Hepatocyte (in vitro differentiated cells): ENCODE results near the gene ENO4. TPM values are rescaled to one million over a fixed set of nuclear protein-coding genes. Genes with fewer than 3 reads are reported as not detected.

Experiments used
- DNase-seq: peaks from one replicate; pipeline ENCODE4 v3.0.0-alpha.2; 2016; ENCODE audit warnings: low spot score
- H2AFZ ChIP-seq: fragments of 200-600 bp; sonication (generic); 2 replicates; pipeline ENCODE4 v1.6.0; 2016; ENCODE audit warnings: antibody characterized with exemption, mild to moderate bottlenecking
- H3K27ac ChIP-seq: fragments of 200-600 bp; sonication (generic); 2 replicates; pipeline ENCODE4 v1.5.1; 2016; ENCODE audit warnings: mild to moderate bottlenecking
- H3K27me3 ChIP-seq: fragments of 200-600 bp; sonication (generic); 2 replicates; pipeline ENCODE4 v1.6.1; 2016
- H3K36me3 ChIP-seq: fragments of 200-600 bp; sonication (generic); replicated peaks from 2 replicates; pipeline ENCODE4 v1.5.1; 2016; ENCODE audit warnings: low read depth; ENCODE audit not compliant: insufficient read depth
- H3K4me1 ChIP-seq: fragments of 200-600 bp; sonication (generic); 2 replicates; pipeline ENCODE4 v1.5.1; 2016; ENCODE audit warnings: mild to moderate bottlenecking, moderate library complexity; ENCODE audit not compliant: insufficient read depth
- H3K4me2 ChIP-seq: fragments of 200-600 bp; sonication (generic); 2 replicates; pipeline ENCODE4 v1.6.0; 2016
- H3K4me3 ChIP-seq: fragments of 200-600 bp; sonication (generic); 2 replicates; pipeline ENCODE4 v1.5.1; 2016; ENCODE audit warnings: mild to moderate bottlenecking
- H3K79me2 ChIP-seq: fragments of 200-600 bp; sonication (generic); 2 replicates; pipeline ENCODE4 v1.6.0; 2017; ENCODE audit warnings: mild to moderate bottlenecking
- H3K9me2 ChIP-seq: fragments of 200-600 bp; sonication (generic); replicated peaks from 2 replicates; pipeline ENCODE4 v1.6.0; 2017; ENCODE audit warnings: mild to moderate bottlenecking; ENCODE audit not compliant: insufficient read depth
- H3K9me3 ChIP-seq: fragments of 200-600 bp; sonication (generic); 2 replicates; pipeline ENCODE4 v1.5.1; 2016; ENCODE audit warnings: low read depth, mild to moderate bottlenecking
- H4K20me1 ChIP-seq: fragments of 200-600 bp; sonication (generic); 2 replicates; pipeline ENCODE4 v1.6.0; 2016; ENCODE audit warnings: mild to moderate bottlenecking; ENCODE audit not compliant: insufficient read depth, poor library complexity, severe bottlenecking
- EZH2 ChIP-seq: fragments of 200-600 bp; sonication (generic); IDR thresholded peaks from 2 replicates; pipeline ENCODE4 v1.6.1; 2016; ENCODE audit warnings: antibody characterized with exemption, mild to moderate bottlenecking, borderline replicate concordance
- EZH2phosphoT487 ChIP-seq: fragments of 200-600 bp; sonication (generic); IDR thresholded peaks from one replicate; pipeline ENCODE4 v1.6.1; 2018; ENCODE audit warnings: antibody characterized with exemption, mild to moderate bottlenecking, low read depth, moderate library complexity; ENCODE audit not compliant: unreplicated experiment, severe bottlenecking
- WGBS: methylation state at CpG from one replicate; pipeline ENCODE4 v1.1.6; 2016; ENCODE audit warnings: low lambda C conversion rate; ENCODE audit errors: missing lambda C conversion rate; 5-methylcytosine and 5-hydroxymethylcytosine counted together
- polyA plus RNA-seq: library from polyadenylated mRNA; unstranded; fragments of >200 nt; fragmentation: Nextera tagmentation; extraction: Ambion mirVana; gene quantifications from 2 replicates; pipeline ENCODE4 v1.2.1, GENCODE V29; 2016
- total RNA-seq: library from RNA; depleted of rRNA; stranded (reverse); fragments of >200 nt; gene quantifications from 2 replicates; pipeline ENCODE4 v1.2.3, GENCODE V29; 2014
- TF ChIP-seq, protein P1 (sequence below): fragments of 200-600 bp; sonication (generic); IDR thresholded peaks from 2 replicates; pipeline ENCODE4 v1.5.1; 2016; ENCODE audit warnings: antibody characterized with exemption, mild to moderate bottlenecking; ENCODE audit not compliant: poor library complexity

ENO4 gene
- total and polyA plus RNA-seq, 2 experiments from 2014 or later: 0.24 to 0.43 TPM

DNA sequence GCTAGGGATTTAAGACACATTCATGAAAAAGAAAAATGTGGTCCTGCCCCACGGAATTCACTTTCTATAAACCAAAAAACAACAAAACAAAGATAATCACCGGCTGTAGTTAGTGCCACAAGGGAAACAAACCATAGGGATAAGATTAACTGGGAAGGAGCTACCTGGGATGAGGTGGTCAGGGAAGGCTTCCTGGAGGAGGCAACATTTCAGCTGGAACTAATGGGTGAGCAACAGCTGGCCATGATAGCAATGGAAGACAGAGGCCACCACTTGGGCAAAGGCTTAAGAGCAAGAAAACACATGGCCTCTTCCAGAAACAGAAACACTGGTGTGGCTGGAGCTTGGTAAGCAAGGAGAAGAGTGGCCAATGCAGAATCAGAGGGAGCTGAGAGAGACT, 38.4 kb upstream of the ENO4 start:
- Histone ChIP-seq H3K4me3 (no peak overlapping the region), H3K4me2 (no peak overlapping the region), H3K9me3 (no peaks in the 10 kb centered on the region), H3K27ac (no peak overlapping the region), H3K9me2 (no peaks in the 10 kb centered on the region), H3K27me3 (no peaks in the 10 kb centered on the region), H3K36me3 (no peaks in the 10 kb centered on the region), H2AFZ (no peak overlapping the region), H4K20me1 (no peaks in the 10 kb centered on the region), H3K79me2 (no peaks in the 10 kb centered on the region), H3K4me1 (peaks cover 2% of the 10 kb centered on the region)
- no peak for DNase-seq
- WGBS: 76% methylated on average over 2 of the region's 2 CpGs
- TF ChIP-seq EZH2phosphoT487 (no peak), EZH2 (no peak)
- TF ChIP-seq, protein P1, sequence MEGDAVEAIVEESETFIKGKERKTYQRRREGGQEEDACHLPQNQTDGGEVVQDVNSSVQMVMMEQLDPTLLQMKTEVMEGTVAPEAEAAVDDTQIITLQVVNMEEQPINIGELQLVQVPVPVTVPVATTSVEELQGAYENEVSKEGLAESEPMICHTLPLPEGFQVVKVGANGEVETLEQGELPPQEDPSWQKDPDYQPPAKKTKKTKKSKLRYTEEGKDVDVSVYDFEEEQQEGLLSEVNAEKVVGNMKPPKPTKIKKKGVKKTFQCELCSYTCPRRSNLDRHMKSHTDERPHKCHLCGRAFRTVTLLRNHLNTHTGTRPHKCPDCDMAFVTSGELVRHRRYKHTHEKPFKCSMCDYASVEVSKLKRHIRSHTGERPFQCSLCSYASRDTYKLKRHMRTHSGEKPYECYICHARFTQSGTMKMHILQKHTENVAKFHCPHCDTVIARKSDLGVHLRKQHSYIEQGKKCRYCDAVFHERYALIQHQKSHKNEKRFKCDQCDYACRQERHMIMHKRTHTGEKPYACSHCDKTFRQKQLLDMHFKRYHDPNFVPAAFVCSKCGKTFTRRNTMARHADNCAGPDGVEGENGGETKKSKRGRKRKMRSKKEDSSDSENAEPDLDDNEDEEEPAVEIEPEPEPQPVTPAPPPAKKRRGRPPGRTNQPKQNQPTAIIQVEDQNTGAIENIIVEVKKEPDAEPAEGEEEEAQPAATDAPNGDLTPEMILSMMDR: no peak

DNA sequence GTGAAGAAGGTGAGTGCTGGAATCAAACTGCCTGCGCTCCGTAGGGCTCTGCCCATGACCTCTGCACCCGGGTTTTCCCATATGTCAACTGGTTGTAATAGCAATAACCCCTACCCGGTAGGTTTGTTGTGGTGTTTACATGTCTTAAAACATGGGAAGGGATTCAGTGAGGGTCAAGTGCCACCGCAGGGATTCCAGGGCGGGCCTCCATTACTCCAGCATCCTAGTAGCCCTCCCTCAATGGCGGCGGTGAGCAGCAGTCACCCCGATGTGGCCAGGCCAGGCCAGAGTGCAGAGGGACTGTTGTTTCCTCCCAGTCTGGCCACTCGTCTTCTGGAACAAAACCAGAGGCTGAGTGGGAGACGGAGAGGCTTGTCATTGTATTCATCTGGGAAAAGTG, 37.6 kb upstream of the ENO4 start:
- WGBS: 93% methylated on average over 11 of the region's 11 CpGs
- no peak overlapping the region for H3K4me3 ChIP-seq
- no peak overlapping the region for H2AFZ ChIP-seq
- DNase-seq: no peak
- no peaks in the 10 kb centered on the region for H3K9me2 ChIP-seq
- no peaks in the 10 kb centered on the region for H3K36me3 ChIP-seq
- no peaks in the 10 kb centered on the region for H3K9me3 ChIP-seq
- H3K4me2 ChIP-seq: no peak overlapping the region
- TF ChIP-seq EZH2phosphoT487: no peak
- TF ChIP-seq EZH2: no peak
- TF ChIP-seq, protein P1: no peak
- H3K4me1 ChIP-seq: peaks cover 2% of the 10 kb centered on the region
- H3K27ac ChIP-seq: no peak overlapping the region
- no peaks in the 10 kb centered on the region for H3K27me3 ChIP-seq
- no peaks in the 10 kb centered on the region for H3K79me2 ChIP-seq
- no peaks in the 10 kb centered on the region for H4K20me1 ChIP-seq

DNA sequence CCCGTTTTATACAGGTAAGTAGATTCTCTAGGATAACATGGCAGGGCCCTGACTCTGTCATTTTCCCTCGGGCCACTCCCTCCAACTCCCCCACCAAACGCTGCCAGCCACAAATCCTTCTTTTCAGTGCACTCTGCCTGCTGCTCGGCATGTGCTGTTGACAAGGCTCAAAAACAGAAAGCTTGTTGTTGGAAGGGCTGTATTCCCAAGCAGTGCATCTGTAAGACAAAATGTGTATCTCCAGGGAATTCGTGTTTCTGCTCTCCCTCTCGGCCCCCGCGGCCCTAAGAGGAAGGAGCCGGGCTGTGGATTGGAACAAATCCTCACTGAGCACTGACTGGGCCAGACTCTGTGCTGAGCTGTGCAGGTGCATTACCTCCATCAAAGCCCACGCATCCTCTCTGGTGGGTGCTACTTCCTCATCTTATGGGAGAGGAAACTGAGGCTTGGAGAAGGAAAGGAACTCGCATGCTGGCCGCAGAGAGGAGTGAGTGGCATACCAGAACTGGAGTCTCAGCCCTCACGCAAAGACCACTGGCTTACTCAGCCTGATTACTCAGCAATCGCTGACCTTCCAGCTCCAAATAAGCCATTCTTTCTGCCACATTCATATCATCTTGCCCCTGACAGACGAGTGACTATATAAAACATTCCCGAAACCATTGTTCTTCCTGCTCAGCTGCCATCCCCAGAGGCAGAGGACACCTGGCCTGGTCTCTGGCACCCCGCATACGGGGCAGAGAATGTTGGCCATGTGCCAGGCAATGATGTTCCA, 33.5 kb upstream of the ENO4 start:
- no peaks in the 10 kb centered on the region for H3K9me3 ChIP-seq
- no peak overlapping the region for H3K27ac ChIP-seq
- H3K4me3 ChIP-seq: no peak overlapping the region
- TF ChIP-seq, protein P1: no peak
- TF ChIP-seq EZH2 (no peak), EZH2phosphoT487 (no peak)
- H3K79me2 ChIP-seq: no peaks in the 10 kb centered on the region
- H3K4me1 ChIP-seq: no peaks in the 10 kb centered on the region
- DNase-seq: no peak
- H3K27me3 ChIP-seq: peaks cover 3% of the 10 kb centered on the region
- no peaks in the 10 kb centered on the region for H3K9me2 ChIP-seq
- H2AFZ ChIP-seq: no peak overlapping the region
- H3K4me2 ChIP-seq: no peak overlapping the region
- WGBS: 86% methylated on average over 18 of the region's 18 CpGs
- H4K20me1 ChIP-seq: no peaks in the 10 kb centered on the region
- no peaks in the 10 kb centered on the region for H3K36me3 ChIP-seq
